Calu3 (cell line): ENCODE data around the gene UBALD1. TPM values are rescaled to one million over a fixed set of nuclear protein-coding genes. Genes with fewer than 3 reads are reported as not detected.

Experiments
- BruUV-seq: library from RNA; stranded (reverse); fragments of 400-500 nt; replicated peaks from 2 replicates; lab custom pipeline; 2021; lab: Mats Ljungman, UMichigan
- CTCF ChIA-PET: fragments of 300-600 bp; sonication (Branson Sonifier 250); formaldehyde crosslinking; loops from one replicate; lab custom pipeline; 2022; ENCODE audit warnings: antibody characterized with exemption; lab: Charles Lee
- DNase-seq: peaks from one replicate; pipeline ENCODE4 v3.0.0; 2022
- H3K27ac Mint-ChIP-seq: one replicate; pipeline ENCODE4 v1.8.0; 2022; ENCODE audit warnings: mixed read lengths; ENCODE audit not compliant: unreplicated experiment
- H3K27me3 Mint-ChIP-seq: one replicate; pipeline ENCODE4 v1.8.0; 2022; ENCODE audit warnings: mixed read lengths; ENCODE audit not compliant: unreplicated experiment
- H3K36me3 Mint-ChIP-seq: one replicate; pipeline ENCODE4 v1.8.0; 2022; ENCODE audit warnings: mild to moderate bottlenecking, moderate library complexity, mixed read lengths; ENCODE audit not compliant: insufficient read depth, unreplicated experiment
- H3K4me1 Mint-ChIP-seq: one replicate; pipeline ENCODE4 v1.8.0; 2022; ENCODE audit warnings: mild to moderate bottlenecking, low read depth, mixed read lengths; ENCODE audit not compliant: unreplicated experiment
- H3K4me3 Mint-ChIP-seq: one replicate; pipeline ENCODE4 v1.8.0; 2022; ENCODE audit warnings: mild to moderate bottlenecking, low read depth, moderate library complexity, mixed read lengths; ENCODE audit not compliant: unreplicated experiment
- H3K9me3 Mint-ChIP-seq: one replicate; pipeline ENCODE4 v1.8.0; 2022; ENCODE audit warnings: low read depth, mixed read lengths; ENCODE audit not compliant: unreplicated experiment
- CTCF ChIP-seq: fragments of 200-600 bp; IDR thresholded peaks from one replicate; pipeline ENCODE4 v1.8.0; 2022; ENCODE audit warnings: antibody characterized with exemption; ENCODE audit not compliant: unreplicated experiment
- intact Hi-C: fragments of 100-400 bp; cut with micrococcal nuclease; formaldehyde crosslinking; loops from one replicate; pipeline ENCODE4 v1.10.0; 2022; ENCODE audit not compliant: unreplicated experiment
- total RNA-seq: library from RNA; stranded (reverse); gene quantifications from 2 replicates; pipeline ENCODE4 v1.2.3, GENCODE V29; 2022

UBALD1 gene
- total RNA-seq, 1 experiment from 2014 or later, result 54.4 TPM

GRCh38 chr16:4604401-4604800, 10.3 kb downstream of the UBALD1 start:
- CTCF ChIA-PET, result interaction anchor here (0.6 kb wide), 1 partner anchor 302 kb away, joined by 4 read pairs; no protein-coding TSS in a partner anchor
- no peak for TF ChIP-seq CTCF
- no peaks in the 10 kb centered on the region for H3K9me3 Mint-ChIP-seq
- H3K27me3 Mint-ChIP-seq, result peaks cover 47% of the 10 kb centered on the region
- no peak overlapping the region for H3K4me3 Mint-ChIP-seq
- H3K4me1 Mint-ChIP-seq, result no peaks in the 10 kb centered on the region
- H3K27ac Mint-ChIP-seq, result no peak overlapping the region
- peaks cover 39% of the 10 kb centered on the region for H3K36me3 Mint-ChIP-seq
- no peak for DNase-seq
- BruUV-seq, result no TSS peak
- intact Hi-C loops, result no loop called here

GRCh38 chr16:4603624-4604170, 11.0 kb downstream of the UBALD1 start:
- Mint-ChIP-seq H3K27ac (no peak overlapping the region), H3K36me3 (peaks cover 39% of the 10 kb centered on the region), H3K4me3 (no peak overlapping the region), H3K4me1 (no peaks in the 10 kb centered on the region), H3K9me3 (no peaks in the 10 kb centered on the region), H3K27me3 (peaks cover 54% of the 10 kb centered on the region)
- CTCF ChIA-PET, result no interaction called here
- BruUV-seq, result no TSS peak
- no peak for DNase-seq
- no peak for TF ChIP-seq CTCF
- intact Hi-C loops, result no loop called here

- no peaks in the 10 kb centered on the region for H3K9me3 Mint-ChIP-seq
- no peaks in the 10 kb centered on the region for H3K4me1 Mint-ChIP-seq
- DNase-seq, result no peak
- H3K27ac Mint-ChIP-seq, result no peak overlapping the region
- CTCF ChIA-PET, result no interaction called here
- BruUV-seq, result no TSS peak
- peaks cover 26% of the 10 kb centered on the region for H3K36me3 Mint-ChIP-seq
- H3K4me3 Mint-ChIP-seq, result no peak overlapping the region
- peaks cover 68% of the 10 kb centered on the region for H3K27me3 Mint-ChIP-seq
- intact Hi-C loops, result no loop called here
- TF ChIP-seq CTCF, result no peak
Measured at GRCh38 chr16:4602331-4602730, 12.4 kb downstream of the UBALD1 start.

- H3K9me3 Mint-ChIP-seq, result no peaks in the 10 kb centered on the region
- peaks cover 21% of the 10 kb centered on the region for H3K36me3 Mint-ChIP-seq
- peaks cover 73% of the 10 kb centered on the region for H3K27me3 Mint-ChIP-seq
- no peaks in the 10 kb centered on the region for H3K4me1 Mint-ChIP-seq
- no peak overlapping the region for H3K27ac Mint-ChIP-seq
- no peak overlapping the region for H3K4me3 Mint-ChIP-seq
- TF ChIP-seq CTCF, result no peak
- CTCF ChIA-PET, result no interaction called here
- intact Hi-C loops, result no loop called here
- no TSS peak for BruUV-seq
- no peak for DNase-seq
Measured at GRCh38 chr16:4601864-4602186, 12.9 kb downstream of the UBALD1 start.
